ENCODE measurements around the gene KIAA0753. TPM values are rescaled to one million over a fixed set of nuclear protein-coding genes. Genes with fewer than 3 reads are reported as not detected.

Gene KIAA0753
- total RNA-seq, 2 experiments from 2014 or later = 20.8 to 29.8 TPM

DNA sequence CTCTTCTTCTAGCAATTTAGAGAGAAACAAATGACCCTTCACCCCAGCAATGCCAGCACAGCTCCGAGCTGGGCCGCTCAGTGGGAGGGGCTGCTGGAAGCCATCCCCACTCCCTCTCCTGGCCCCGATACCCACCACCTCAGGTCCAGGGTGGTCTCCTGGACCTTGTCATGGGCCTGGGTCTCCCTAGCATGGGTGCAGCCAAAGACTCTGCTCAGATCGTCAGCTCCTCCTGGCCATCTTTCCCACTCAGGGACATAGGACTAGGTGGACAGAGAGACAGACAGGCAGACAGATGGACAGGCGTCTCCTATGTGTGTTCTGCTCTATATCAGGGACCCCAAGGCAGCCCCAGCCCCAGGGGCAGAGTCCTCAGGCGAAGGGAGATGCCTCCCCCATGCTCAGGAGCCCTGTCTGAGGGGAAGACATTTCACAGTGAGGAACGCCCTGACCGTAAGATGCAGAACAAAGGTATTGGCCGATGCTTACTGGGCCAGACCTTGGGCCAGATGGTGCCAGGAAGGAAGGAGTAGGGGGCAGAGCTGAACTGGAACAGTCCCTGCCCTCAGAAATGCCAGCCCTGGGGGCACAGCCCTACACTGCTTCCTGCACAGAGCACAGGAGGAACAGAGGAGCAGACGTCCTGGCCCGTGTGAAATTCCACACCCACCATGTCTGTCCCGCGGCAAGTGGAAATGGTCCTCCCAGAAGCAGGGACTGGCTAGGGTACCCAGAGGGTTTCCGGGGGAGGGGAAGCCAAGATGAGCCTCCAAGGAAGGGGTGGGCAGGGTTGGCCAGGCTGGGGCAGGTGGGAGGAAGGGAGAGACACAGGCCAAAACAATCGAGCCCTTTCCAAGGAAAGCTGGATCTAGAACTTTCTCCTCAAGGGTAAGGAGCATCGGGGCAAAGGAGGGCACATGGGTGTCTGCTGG is 97.2 kb downstream of the KIAA0753 start:
- BruUV-seq (replicated peaks) = no TSS peak
- H2AFZ ChIP-seq (ENCODE audit: low read length) = no peak overlapping the region
- H3K4me3 ChIP-seq (ENCODE audit: low read depth, low read length, poor library complexity, severe bottlenecking) = no peak overlapping the region
- ChIA-PET POLR2A (interaction anchor here (0.6 kb wide), 1 partner anchor 81 kb away, joined by 3 read pairs; no protein-coding TSS in a partner anchor), CTCF (ENCODE audit: unreplicated experiment) (no interaction called here)
- peaks cover 4% of the 10 kb centered on the region for H3K4me1 ChIP-seq (ENCODE audit: insufficient read depth, low read length, poor library complexity, severe bottlenecking)
- DNase-seq (ENCODE audit: low spot score) = no peak
- no peaks in the 10 kb centered on the region for H3K9me2 ChIP-seq (ENCODE audit: insufficient read depth, low read length)
- no peaks in the 10 kb centered on the region for H3K36me3 ChIP-seq (ENCODE audit: insufficient read depth, low read length)
- H3K4me2 ChIP-seq (ENCODE audit: low read length) = no peak overlapping the region
- intact Hi-C loops (cut with micrococcal nuclease; ENCODE audit: unreplicated experiment) = no loop called here
- H3K79me2 ChIP-seq (ENCODE audit: insufficient read depth, low read depth, low read length) = no peaks in the 10 kb centered on the region
- no peak overlapping the region for H3K27ac ChIP-seq (ENCODE audit: low read depth, low read length, poor library complexity, severe bottlenecking)
- TF ChIP-seq EZH2phosphoT487 (IDR thresholded peaks at IDR 0.05; ENCODE audit: borderline replicate concordance, low read depth, low read length) (no peak), CTCF (conservative IDR thresholded peaks at IDR 0.05; ENCODE audit: low read length) (no peak)
- H3K9me3 ChIP-seq (ENCODE audit: low read length) = no peaks in the 10 kb centered on the region
- H4K20me1 ChIP-seq (ENCODE audit: insufficient read depth, low read length) = no peaks in the 10 kb centered on the region

- no TSS peak for BruUV-seq (replicated peaks)
- H3K36me3 ChIP-seq (ENCODE audit: insufficient read depth, low read length) = no peaks in the 10 kb centered on the region
- H3K9me3 ChIP-seq (ENCODE audit: low read length) = no peaks in the 10 kb centered on the region
- no peaks in the 10 kb centered on the region for H3K79me2 ChIP-seq (ENCODE audit: insufficient read depth, low read depth, low read length)
- no peak overlapping the region for H3K4me2 ChIP-seq (ENCODE audit: low read length)
- H4K20me1 ChIP-seq (ENCODE audit: insufficient read depth, low read length) = no peaks in the 10 kb centered on the region
- ChIA-PET POLR2A (interaction anchor here (0.6 kb wide), 1 partner anchor 81 kb away, joined by 3 read pairs; no protein-coding TSS in a partner anchor), CTCF (ENCODE audit: unreplicated experiment) (no interaction called here)
- DNase-seq (ENCODE audit: low spot score) = no peak
- no peak overlapping the region for H2AFZ ChIP-seq (ENCODE audit: low read length)
- H3K4me3 ChIP-seq (ENCODE audit: low read depth, low read length, poor library complexity, severe bottlenecking) = no peak overlapping the region
- no peak overlapping the region for H3K27ac ChIP-seq (ENCODE audit: low read depth, low read length, poor library complexity, severe bottlenecking)
- no peaks in the 10 kb centered on the region for H3K4me1 ChIP-seq (ENCODE audit: insufficient read depth, low read length, poor library complexity, severe bottlenecking)
- intact Hi-C loops (cut with micrococcal nuclease; ENCODE audit: unreplicated experiment) = no loop called here
- no peak for TF ChIP-seq CTCF (conservative IDR thresholded peaks at IDR 0.05; ENCODE audit: low read length)
- no peak for TF ChIP-seq EZH2phosphoT487 (IDR thresholded peaks at IDR 0.05; ENCODE audit: borderline replicate concordance, low read depth, low read length)
- no peaks in the 10 kb centered on the region for H3K9me2 ChIP-seq (ENCODE audit: insufficient read depth, low read length)
Measured at GRCh38 chr17:6542577-6542976, 97.9 kb downstream of the KIAA0753 start.

GRCh38 chr17:6541886-6542285 is 98.6 kb downstream of the KIAA0753 start:
- Histone ChIP-seq H3K36me3 (ENCODE audit: insufficient read depth, low read length) (no peaks in the 10 kb centered on the region), H3K4me2 (ENCODE audit: low read length) (no peak overlapping the region), H4K20me1 (ENCODE audit: insufficient read depth, low read length) (no peaks in the 10 kb centered on the region), H3K9me3 (ENCODE audit: low read length) (no peaks in the 10 kb centered on the region), H3K9me2 (ENCODE audit: insufficient read depth, low read length) (no peaks in the 10 kb centered on the region), H3K27ac (ENCODE audit: low read depth, low read length, poor library complexity, severe bottlenecking) (no peak overlapping the region), H3K4me3 (ENCODE audit: low read depth, low read length, poor library complexity, severe bottlenecking) (no peak overlapping the region), H2AFZ (ENCODE audit: low read length) (no peak overlapping the region), H3K4me1 (ENCODE audit: insufficient read depth, low read length, poor library complexity, severe bottlenecking) (no peaks in the 10 kb centered on the region), H3K79me2 (ENCODE audit: insufficient read depth, low read depth, low read length) (no peaks in the 10 kb centered on the region)
- POLR2A ChIA-PET = no interaction called here
- CTCF ChIA-PET (ENCODE audit: unreplicated experiment) = no interaction called here
- no peak for DNase-seq (ENCODE audit: low spot score)
- intact Hi-C loops (cut with micrococcal nuclease; ENCODE audit: unreplicated experiment) = no loop called here
- no TSS peak for BruUV-seq (replicated peaks)
- TF ChIP-seq EZH2phosphoT487 (IDR thresholded peaks at IDR 0.05; ENCODE audit: borderline replicate concordance, low read depth, low read length) = no peak
- TF ChIP-seq CTCF (conservative IDR thresholded peaks at IDR 0.05; ENCODE audit: low read length) = no peak

All from OCI-LY7 (cell line).